ENCODE measurements around the gene SIK2. TPM values are rescaled to one million over a fixed set of nuclear protein-coding genes. Genes with fewer than 3 reads are reported as not detected.

Gene SIK2
- total and polyA plus RNA-seq, 10 donors, result 1.7 to 23.8 (median 14.9) TPM

DNA sequence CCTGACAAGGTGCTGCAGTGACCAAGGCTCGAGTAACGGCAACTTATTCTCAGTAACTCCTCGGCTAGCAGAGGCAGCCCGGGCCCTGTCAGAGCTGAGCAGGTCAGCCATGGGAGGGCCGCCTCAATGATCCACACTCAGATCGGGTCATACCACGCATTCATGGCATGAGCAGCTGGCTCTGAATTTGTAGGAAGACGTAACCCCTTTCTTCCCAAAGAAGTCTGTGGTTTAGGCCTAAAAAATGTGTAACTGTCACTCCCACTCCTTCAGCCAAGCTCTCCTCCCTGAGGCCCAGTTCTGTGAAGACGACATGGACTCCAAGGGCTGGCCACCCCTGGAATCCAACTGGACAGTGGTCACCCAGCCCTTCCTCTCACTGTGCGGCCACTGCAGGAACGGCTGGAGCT, 133.9 kb downstream of the SIK2 start:
- no peak overlapping the region for H3K4me3 ChIP-seq
- H3K4me1 ChIP-seq, result peaks cover 0 to 51% (median 21%) of the 10 kb centered on the region in 6 donors
- intact Hi-C loops (cut with DNase I; ENCODE audit: low total_unique reads), result no loop called here
- H3K9me3 ChIP-seq, result no peaks in the 10 kb centered on the region
- H3K27ac ChIP-seq, result peak overlapping the region in 7 of 8 donors; percentile 75 to 85 (median 79)
- DNase-seq, result peak; percentile 61
- no peaks in the 10 kb centered on the region for H3K27me3 ChIP-seq (replicated peaks in 1 of 7)
- 70 to 84% (median 83%) methylated on average over 11 of the region's 11 CpGs for WGBS, 5 donors
- peaks cover 0 to 41% (median 10%) of the 10 kb centered on the region in 6 donors for H3K36me3 ChIP-seq
- TF ChIP-seq, protein P1, sequence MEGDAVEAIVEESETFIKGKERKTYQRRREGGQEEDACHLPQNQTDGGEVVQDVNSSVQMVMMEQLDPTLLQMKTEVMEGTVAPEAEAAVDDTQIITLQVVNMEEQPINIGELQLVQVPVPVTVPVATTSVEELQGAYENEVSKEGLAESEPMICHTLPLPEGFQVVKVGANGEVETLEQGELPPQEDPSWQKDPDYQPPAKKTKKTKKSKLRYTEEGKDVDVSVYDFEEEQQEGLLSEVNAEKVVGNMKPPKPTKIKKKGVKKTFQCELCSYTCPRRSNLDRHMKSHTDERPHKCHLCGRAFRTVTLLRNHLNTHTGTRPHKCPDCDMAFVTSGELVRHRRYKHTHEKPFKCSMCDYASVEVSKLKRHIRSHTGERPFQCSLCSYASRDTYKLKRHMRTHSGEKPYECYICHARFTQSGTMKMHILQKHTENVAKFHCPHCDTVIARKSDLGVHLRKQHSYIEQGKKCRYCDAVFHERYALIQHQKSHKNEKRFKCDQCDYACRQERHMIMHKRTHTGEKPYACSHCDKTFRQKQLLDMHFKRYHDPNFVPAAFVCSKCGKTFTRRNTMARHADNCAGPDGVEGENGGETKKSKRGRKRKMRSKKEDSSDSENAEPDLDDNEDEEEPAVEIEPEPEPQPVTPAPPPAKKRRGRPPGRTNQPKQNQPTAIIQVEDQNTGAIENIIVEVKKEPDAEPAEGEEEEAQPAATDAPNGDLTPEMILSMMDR (IDR thresholded peaks at IDR 0.05 in 8 of 11, conservative IDR thresholded peaks at IDR 0.05 in 3 of 11), result no peak
- TF ChIP-seq POLR2A (IDR thresholded peaks at IDR 0.05) (no peak), POLR2AphosphoS5 (IDR thresholded peaks at IDR 0.05) (no peak)

DNA sequence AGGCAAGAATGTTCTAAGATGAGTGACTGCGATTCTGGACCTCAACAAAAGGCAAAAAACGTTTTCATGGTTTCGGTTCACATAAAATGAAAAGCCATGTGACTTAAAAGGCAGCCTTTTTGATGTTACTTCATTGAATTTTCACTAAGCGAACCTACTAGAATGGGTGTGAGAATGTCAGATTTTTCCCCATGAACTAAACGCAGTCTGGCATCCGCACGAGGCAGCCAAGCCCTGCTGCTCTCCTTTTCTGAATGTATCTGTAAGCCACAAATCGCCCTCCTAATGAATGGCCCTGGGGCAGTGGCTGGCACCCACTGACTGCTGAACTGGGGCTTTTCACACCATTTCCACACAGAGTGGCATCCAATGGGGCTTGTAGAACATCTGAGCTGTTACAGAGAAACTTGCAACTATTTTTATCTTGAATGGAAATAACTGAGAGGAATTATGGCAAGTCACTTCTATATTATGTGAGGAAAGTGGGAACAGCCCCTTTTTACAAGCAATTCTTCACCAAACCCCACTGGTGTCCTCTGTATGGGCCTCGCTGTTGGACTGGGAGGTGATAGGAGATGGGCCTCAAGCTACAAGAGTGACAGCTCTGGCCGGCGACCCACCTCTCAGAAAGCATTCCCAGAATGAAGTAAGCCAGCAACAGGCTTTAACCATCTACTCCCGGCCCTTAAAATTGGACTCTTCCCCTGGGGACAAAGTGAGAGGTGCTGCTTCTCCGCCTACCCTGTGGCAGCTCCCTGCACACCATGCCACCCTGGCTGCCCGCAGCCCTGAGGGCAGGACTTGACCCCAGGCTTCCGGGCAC, 134.6 kb downstream of the SIK2 start:
- DNase-seq, result peak; percentile 54
- Histone ChIP-seq H3K4me3 (no peak overlapping the region), H3K27ac (peak overlapping the region in 7 of 8 donors; percentile 75 to 85 (median 79)), H3K4me1 (peaks cover 0 to 51% (median 21%) of the 10 kb centered on the region in 6 donors), H3K36me3 (peaks cover 0 to 47% (median 15%) of the 10 kb centered on the region in 6 donors), H3K9me3 (no peaks in the 10 kb centered on the region), H3K27me3 (replicated peaks in 1 of 7) (no peaks in the 10 kb centered on the region)
- intact Hi-C loops (cut with DNase I; ENCODE audit: low total_unique reads), result no loop called here
- TF ChIP-seq POLR2AphosphoS5 (IDR thresholded peaks at IDR 0.05), result peak in 1 of 3 donors; percentile 28
- TF ChIP-seq, protein P1 (IDR thresholded peaks at IDR 0.05 in 8 of 11, conservative IDR thresholded peaks at IDR 0.05 in 3 of 11), result no peak
- TF ChIP-seq POLR2A (IDR thresholded peaks at IDR 0.05), result no peak
- WGBS, 5 donors, result 83 to 88% (median 85%) methylated on average over 15 of the region's 15 CpGs

DNA sequence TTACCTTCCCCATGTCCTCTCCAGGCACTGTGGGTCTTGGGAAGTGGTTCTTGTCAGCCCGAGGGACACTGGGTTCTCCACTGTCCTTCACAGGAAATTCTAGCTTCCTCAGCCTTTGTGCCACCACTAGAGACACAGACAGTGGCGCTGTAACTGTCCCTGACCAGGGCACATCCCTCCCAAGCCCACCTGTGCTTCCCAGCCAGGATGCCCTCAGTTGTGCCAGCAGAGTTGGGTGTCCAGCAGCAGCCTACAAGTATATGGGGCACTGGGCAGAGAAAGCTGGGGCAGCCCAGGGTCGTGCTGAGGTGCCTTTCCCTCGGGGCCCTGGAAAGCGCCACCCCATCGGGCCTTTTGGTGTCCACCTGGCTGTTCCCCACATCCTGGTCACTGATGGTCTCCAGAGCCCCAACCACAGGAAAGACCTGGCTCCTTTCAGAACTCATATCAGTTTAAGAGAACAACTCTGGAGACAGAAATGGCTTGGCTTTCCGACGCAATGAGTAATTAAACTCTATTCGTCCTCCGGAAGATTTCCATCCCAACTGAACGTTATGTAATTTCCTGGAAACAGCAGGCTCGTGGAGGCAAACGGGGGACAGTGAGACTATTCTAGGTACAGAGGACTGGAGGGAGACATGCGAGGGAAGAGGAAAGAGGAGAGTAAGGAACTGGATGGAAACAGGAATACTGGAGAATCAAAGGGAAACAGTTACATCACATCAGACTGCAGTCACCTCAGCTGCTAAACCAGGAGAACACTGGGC, 135.4 kb downstream of the SIK2 start:
- 55 to 73% (median 59%) methylated on average over 10 to 14 of the region's 14 CpGs for WGBS, 5 donors
- H3K4me1 ChIP-seq, result peaks cover 0 to 51% (median 21%) of the 10 kb centered on the region in 6 donors
- no peak for TF ChIP-seq POLR2AphosphoS5 (IDR thresholded peaks at IDR 0.05)
- TF ChIP-seq, protein P1 (IDR thresholded peaks at IDR 0.05 in 8 of 11, conservative IDR thresholded peaks at IDR 0.05 in 3 of 11), result no peak
- TF ChIP-seq POLR2A (IDR thresholded peaks at IDR 0.05), result no peak
- H3K4me3 ChIP-seq, result no peak overlapping the region
- DNase-seq, result peak; percentile 73
- H3K9me3 ChIP-seq, result no peaks in the 10 kb centered on the region
- H3K27ac ChIP-seq, result peak overlapping the region in 7 of 8 donors; percentile 75 to 85 (median 79)
- peaks cover 0 to 55% (median 19%) of the 10 kb centered on the region in 6 donors for H3K36me3 ChIP-seq
- H3K27me3 ChIP-seq (replicated peaks in 1 of 7), result no peaks in the 10 kb centered on the region
- intact Hi-C loops (cut with DNase I; ENCODE audit: low total_unique reads), result no loop called here

Data from spleen (tissue), 11 donors.